Measurements from ENCODE around the gene PGAP3. TPM values are rescaled to one million over a fixed set of nuclear protein-coding genes. Genes with fewer than 3 reads are reported as not detected.

Gene PGAP3
- total and polyA plus RNA-seq, 8 donors = 3.2 to 42.9 (median 16.3) TPM

DNA sequence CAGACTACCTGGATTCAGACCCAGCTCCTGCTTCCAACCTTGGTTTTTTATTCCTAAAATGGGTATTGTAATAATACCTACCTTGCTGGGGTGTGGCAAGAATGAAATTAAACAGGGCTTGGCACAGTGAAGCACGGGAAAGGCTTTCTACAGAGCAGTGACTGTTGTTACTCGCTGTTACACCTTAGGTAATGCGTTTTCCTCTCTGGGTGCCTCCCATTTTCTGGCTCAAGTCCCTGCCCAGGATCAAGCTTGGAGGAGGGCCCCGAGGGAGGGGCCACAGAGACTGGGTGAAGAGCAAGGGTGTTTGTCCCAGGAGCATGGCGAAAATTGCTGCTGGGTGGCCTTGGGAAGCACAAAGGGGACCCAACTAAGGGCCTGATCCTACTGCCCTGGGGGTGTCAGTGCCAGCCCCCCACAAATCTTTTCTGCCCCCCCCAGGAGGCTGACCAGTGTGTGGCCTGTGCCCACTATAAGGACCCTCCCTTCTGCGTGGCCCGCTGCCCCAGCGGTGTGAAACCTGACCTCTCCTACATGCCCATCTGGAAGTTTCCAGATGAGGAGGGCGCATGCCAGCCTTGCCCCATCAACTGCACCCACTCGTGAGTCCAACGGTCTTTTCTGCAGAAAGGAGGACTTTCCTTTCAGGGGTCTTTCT lies 29.2 kb upstream of the PGAP3 start:
- TF ChIP-seq EP300 (IDR thresholded peaks at IDR 0.05) (no peak), POLR2A (IDR thresholded peaks at IDR 0.05) (no peak), POLR2AphosphoS5 (IDR thresholded peaks at IDR 0.05) (peak in 2 of 3 donors; percentile 40 to 62)
- TF ChIP-seq, protein P1, sequence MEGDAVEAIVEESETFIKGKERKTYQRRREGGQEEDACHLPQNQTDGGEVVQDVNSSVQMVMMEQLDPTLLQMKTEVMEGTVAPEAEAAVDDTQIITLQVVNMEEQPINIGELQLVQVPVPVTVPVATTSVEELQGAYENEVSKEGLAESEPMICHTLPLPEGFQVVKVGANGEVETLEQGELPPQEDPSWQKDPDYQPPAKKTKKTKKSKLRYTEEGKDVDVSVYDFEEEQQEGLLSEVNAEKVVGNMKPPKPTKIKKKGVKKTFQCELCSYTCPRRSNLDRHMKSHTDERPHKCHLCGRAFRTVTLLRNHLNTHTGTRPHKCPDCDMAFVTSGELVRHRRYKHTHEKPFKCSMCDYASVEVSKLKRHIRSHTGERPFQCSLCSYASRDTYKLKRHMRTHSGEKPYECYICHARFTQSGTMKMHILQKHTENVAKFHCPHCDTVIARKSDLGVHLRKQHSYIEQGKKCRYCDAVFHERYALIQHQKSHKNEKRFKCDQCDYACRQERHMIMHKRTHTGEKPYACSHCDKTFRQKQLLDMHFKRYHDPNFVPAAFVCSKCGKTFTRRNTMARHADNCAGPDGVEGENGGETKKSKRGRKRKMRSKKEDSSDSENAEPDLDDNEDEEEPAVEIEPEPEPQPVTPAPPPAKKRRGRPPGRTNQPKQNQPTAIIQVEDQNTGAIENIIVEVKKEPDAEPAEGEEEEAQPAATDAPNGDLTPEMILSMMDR (IDR thresholded peaks at IDR 0.05) = no peak
- Histone ChIP-seq H3K27ac (peak overlapping the region; percentile 78 to 90 (median 81)), H3K9me3 (no peaks in the 10 kb centered on the region), H3K4me1 (peaks cover 6 to 20% (median 18%) of the 10 kb centered on the region in 4 donors), H3K36me3 (peaks cover 16 to 95% (median 88%) of the 10 kb centered on the region in 4 donors), H3K27me3 (no peaks in the 10 kb centered on the region), H3K4me3 (no peak overlapping the region)
- WGBS, 5 donors = 57 to 76% (median 66%) methylated on average over 11 of the region's 11 CpGs
- DNase-seq = peak in 1 of 2 donors; percentile 81
- intact Hi-C loops (cut with DNase I; ENCODE audit: low total_unique reads) = no loop called here

DNA sequence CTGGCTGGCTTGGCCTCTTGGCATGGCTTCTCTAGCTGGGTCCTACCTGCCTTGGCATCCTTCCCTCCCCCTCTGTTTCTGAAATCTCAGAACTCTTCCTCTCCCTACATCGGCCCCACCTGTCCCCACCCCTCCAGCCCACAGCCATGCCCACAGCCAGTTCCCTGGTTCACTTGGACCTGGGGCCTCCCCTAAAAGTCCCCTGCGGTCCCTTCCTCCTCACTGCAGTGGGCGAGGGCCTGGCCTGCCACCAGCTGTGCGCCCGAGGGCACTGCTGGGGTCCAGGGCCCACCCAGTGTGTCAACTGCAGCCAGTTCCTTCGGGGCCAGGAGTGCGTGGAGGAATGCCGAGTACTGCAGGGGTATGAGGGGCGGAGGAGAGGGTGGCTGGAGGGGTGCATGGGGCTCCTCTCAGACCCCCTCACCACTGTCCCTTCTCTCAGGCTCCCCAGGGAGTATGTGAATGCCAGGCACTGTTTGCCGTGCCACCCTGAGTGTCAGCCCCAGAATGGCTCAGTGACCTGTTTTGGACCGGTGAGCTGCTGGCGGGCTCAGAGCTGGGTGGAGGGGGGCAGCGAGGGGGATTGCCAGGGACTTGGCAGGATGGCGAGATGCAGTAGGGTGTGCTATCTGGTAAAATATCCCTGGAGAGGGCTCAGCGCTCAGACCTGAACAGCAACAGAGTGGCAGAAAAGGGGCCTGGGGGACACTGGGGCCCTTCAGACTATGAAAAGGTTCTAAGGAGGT lies 28.4 kb upstream of the PGAP3 start:
- peak overlapping the region; percentile 78 to 90 (median 81) for H3K27ac ChIP-seq
- H3K4me3 ChIP-seq = no peak overlapping the region
- TF ChIP-seq POLR2AphosphoS5 (IDR thresholded peaks at IDR 0.05) = no peak
- TF ChIP-seq POLR2A (IDR thresholded peaks at IDR 0.05) = no peak
- TF ChIP-seq EP300 (IDR thresholded peaks at IDR 0.05) = no peak
- TF ChIP-seq, protein P1 (IDR thresholded peaks at IDR 0.05) = no peak
- no peaks in the 10 kb centered on the region for H3K9me3 ChIP-seq
- intact Hi-C loops (cut with DNase I; ENCODE audit: low total_unique reads) = no loop called here
- peaks cover 6 to 20% (median 18%) of the 10 kb centered on the region in 4 donors for H3K4me1 ChIP-seq
- 38 to 65% (median 60%) methylated on average over 11 to 15 of the region's 15 CpGs for WGBS, 5 donors
- peaks cover 24 to 95% (median 88%) of the 10 kb centered on the region in 4 donors for H3K36me3 ChIP-seq
- H3K27me3 ChIP-seq = no peaks in the 10 kb centered on the region
- DNase-seq = no peak

DNA sequence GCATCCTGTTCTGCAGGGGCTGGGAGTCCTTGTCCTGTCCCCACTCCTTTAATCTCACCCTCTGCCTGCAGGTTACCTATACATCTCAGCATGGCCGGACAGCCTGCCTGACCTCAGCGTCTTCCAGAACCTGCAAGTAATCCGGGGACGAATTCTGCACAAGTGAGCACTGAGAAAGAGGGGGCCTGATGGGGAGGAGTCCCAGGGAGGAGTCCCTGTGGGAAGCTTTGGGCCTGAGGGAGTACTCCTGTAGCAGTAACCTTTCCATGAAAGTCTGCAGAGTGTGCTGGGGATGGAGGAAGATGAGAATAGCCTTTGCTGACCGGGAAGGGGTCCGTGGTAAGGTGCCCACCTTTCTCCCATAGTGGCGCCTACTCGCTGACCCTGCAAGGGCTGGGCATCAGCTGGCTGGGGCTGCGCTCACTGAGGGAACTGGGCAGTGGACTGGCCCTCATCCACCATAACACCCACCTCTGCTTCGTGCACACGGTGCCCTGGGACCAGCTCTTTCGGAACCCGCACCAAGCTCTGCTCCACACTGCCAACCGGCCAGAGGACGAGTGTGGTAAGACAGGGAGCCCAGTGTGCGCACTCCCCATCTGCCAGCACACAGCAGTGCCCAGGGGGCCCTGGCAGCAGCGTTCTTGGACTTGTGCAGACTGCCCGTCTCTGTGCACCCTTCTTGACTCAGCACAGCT lies 27.7 kb upstream of the PGAP3 start:
- peaks cover 6 to 20% (median 18%) of the 10 kb centered on the region in 4 donors for H3K4me1 ChIP-seq
- H3K27me3 ChIP-seq = no peaks in the 10 kb centered on the region
- H3K4me3 ChIP-seq = no peak overlapping the region
- no peak for DNase-seq
- peaks cover 27 to 99% (median 92%) of the 10 kb centered on the region in 4 donors for H3K36me3 ChIP-seq
- H3K27ac ChIP-seq = peak overlapping the region; percentile 78 to 90 (median 81)
- TF ChIP-seq EP300 (IDR thresholded peaks at IDR 0.05) (no peak), POLR2A (IDR thresholded peaks at IDR 0.05) (no peak), POLR2AphosphoS5 (IDR thresholded peaks at IDR 0.05) (no peak)
- no peaks in the 10 kb centered on the region for H3K9me3 ChIP-seq
- 72 to 85% (median 79%) methylated on average over 14 to 18 of the region's 18 CpGs for WGBS, 5 donors
- intact Hi-C loops (cut with DNase I; ENCODE audit: low total_unique reads) = no loop called here

DNA sequence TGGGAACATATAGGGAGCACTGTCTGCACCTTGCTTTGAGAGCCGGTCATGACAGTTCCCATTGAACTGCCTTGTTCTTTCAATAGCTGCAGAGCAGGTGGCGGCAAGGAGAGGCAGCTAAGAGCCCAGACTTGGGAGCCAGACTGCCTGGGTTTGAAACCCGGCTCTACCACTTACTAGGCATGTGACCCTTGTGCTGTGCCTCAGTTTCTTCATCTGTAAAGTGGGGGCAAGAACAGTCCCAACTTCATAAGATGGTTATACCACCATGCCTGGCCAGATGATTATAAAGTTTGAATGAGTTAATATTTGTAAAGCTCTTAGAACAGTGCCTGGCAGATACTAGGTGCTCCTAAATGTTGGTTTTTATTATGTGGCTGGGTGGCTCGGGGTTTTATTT lies 26.4 kb upstream of the PGAP3 start:
- Histone ChIP-seq H3K27me3 (no peaks in the 10 kb centered on the region), H3K4me3 (no peak overlapping the region), H3K9me3 (no peaks in the 10 kb centered on the region), H3K4me1 (peaks cover 6 to 20% (median 18%) of the 10 kb centered on the region in 4 donors), H3K27ac (no peak overlapping the region), H3K36me3 (peaks cover 26 to 99% (median 92%) of the 10 kb centered on the region in 4 donors)
- DNase-seq = no peak
- 90 to 91% (median 91%) methylated on average over 3 to 4 of the region's 4 CpGs for WGBS, 5 donors
- TF ChIP-seq POLR2AphosphoS5 (IDR thresholded peaks at IDR 0.05) (no peak), EP300 (IDR thresholded peaks at IDR 0.05) (no peak), POLR2A (IDR thresholded peaks at IDR 0.05) (no peak)
- TF ChIP-seq, protein P1 (IDR thresholded peaks at IDR 0.05) = no peak
- intact Hi-C loops (cut with DNase I; ENCODE audit: low total_unique reads) = no loop called here
